K562 (cell line): ENCODE results near the gene MDC1. TPM values are rescaled to one million over a fixed set of nuclear protein-coding genes. Genes with fewer than 3 reads are reported as not detected.
A peak's percentile ranks its signal among the peaks of the same experiment; 100 is the strongest.

Experiments
- ATAC-seq: fragments of 200-7000 bp; cut with Tn5 transposase; 3 replicates; pipeline ENCODE4 v1.9.1; 2020; ENCODE audit warnings: moderate library complexity
- BruUV-seq: library from RNA; stranded (reverse); fragments of 400-500 nt; replicated peaks from 2 replicates; lab custom pipeline; 2021; lab: Mats Ljungman, UMichigan
- CTCF ChIA-PET: fragments of 300-600 bp; formaldehyde crosslinking; extraction: SDS; loops from one replicate; lab custom pipeline; 2021; ENCODE audit warnings: low intra/inter-chr PET ratio; lab: Yijun Ruan, JAX
- POLR2A ChIA-PET: fragments of 300-600, 350-650 bp; sonication (Branson Sonifier 250); formaldehyde crosslinking; extraction: SDS; loops from one replicate; lab custom pipeline; 2021; ENCODE audit warnings: antibody characterized with exemption, inconsistent platforms; lab: Yijun Ruan, JAX
- DNase-seq, 4 experiments: peaks; one replicate each; pipeline versions ENCODE4 v3.0.0 to v3.0.0-alpha.2; 2011 to 2018; ENCODE audit warnings: low spot score in 3 of 4, mixed read lengths in 3 of 4; ENCODE audit errors: extremely low read depth in 1 of 4
- FAIRE-seq: peaks from 2 replicates; lab custom pipeline; 2011; peaks lifted over from hg19 to GRCh38; lab: Jason Lieb, UNC
- H2AFZ ChIP-seq: 2 replicates; pipeline ENCODE4 v1.6.0; 2011; ENCODE audit warnings: low read depth, low read length, control low read depth, inconsistent platforms
- H3K27ac ChIP-seq: fragments of 200-600 bp; 3 replicates; pipeline ENCODE4 v1.8.0; 2011; ENCODE audit warnings: low read depth, mild to moderate bottlenecking, control low read depth, inconsistent platforms, low read length, moderate library complexity, mixed read lengths; ENCODE audit errors: extremely low read depth
- H3K27me3 ChIP-seq, 2 experiments: fragments of 300-600 bp in 1 of 2; 2 replicates in 1 of 2; 3 replicates in 1 of 2; pipeline versions ENCODE4 v1.6.0 to v1.8.0; 2011; ENCODE audit warnings: inconsistent platforms in 2 of 2, low read length in 2 of 2, mild to moderate bottlenecking in 1 of 2, mixed read lengths in 1 of 2, moderate library complexity in 1 of 2; ENCODE audit not compliant: control insufficient read depth in 2 of 2, insufficient read depth in 2 of 2
- H3K36me3 ChIP-seq: fragments of 300-600 bp; 3 replicates; pipeline ENCODE4 v1.8.0; 2011; ENCODE audit warnings: mild to moderate bottlenecking, low read length, inconsistent platforms; ENCODE audit not compliant: control insufficient read depth, insufficient read depth
- H3K4me1 ChIP-seq, 2 experiments: fragments of 200-600 bp in 1 of 2; replicated peaks in 1 of 2; 2 replicates in 1 of 2; 3 replicates in 1 of 2; pipeline versions ENCODE4 v1.5.1 to v1.8.0; 2011; ENCODE audit warnings: inconsistent platforms in 2 of 2, low read length in 2 of 2, mild to moderate bottlenecking in 1 of 2, mixed read lengths in 1 of 2, moderate library complexity in 1 of 2; ENCODE audit not compliant: control insufficient read depth in 2 of 2, insufficient read depth in 2 of 2
- H3K4me2 ChIP-seq: 2 replicates; pipeline ENCODE4 v1.6.1; 2011; ENCODE audit warnings: low read length, control low read depth, inconsistent platforms, mixed read lengths; ENCODE audit not compliant: insufficient read depth
- H3K4me3 ChIP-seq: fragments of 200-600 bp; sonication (generic), shearing (Covaris generic); 2 replicates; pipeline ENCODE4 v1.5.1; 2016; ENCODE audit warnings: control low read depth, inconsistent platforms
- H3K79me2 ChIP-seq: fragments of 200-600 bp; 3 replicates; pipeline ENCODE4 v1.8.0; 2011; ENCODE audit warnings: low read length, inconsistent platforms; ENCODE audit not compliant: control insufficient read depth, insufficient read depth
- H3K9ac ChIP-seq, 2 experiments: 2 replicates each; pipeline versions ENCODE4 v1.6.0 to v1.6.1; 2011; ENCODE audit warnings: low read depth in 2 of 2, low read length in 2 of 2, control low read depth in 1 of 2, inconsistent platforms in 1 of 2, mild to moderate bottlenecking in 1 of 2, mixed read lengths in 1 of 2; ENCODE audit not compliant: insufficient read depth in 1 of 2
- H3K9me1 ChIP-seq: one replicate; pipeline ENCODE4 v1.6.0; 2011; ENCODE audit warnings: inconsistent platforms, mild to moderate bottlenecking, low read length, moderate library complexity; ENCODE audit not compliant: control insufficient read depth, insufficient read depth
- H3K9me3 ChIP-seq: replicated peaks from 2 replicates; pipeline ENCODE4 v1.5.1; 2011; ENCODE audit warnings: low read depth, low read length, inconsistent platforms; ENCODE audit not compliant: control insufficient read depth, insufficient read depth
- H4K20me1 ChIP-seq: replicated peaks from 2 replicates; pipeline ENCODE4 v1.6.1; 2011; ENCODE audit warnings: low read length, inconsistent platforms, mixed read lengths; ENCODE audit not compliant: control insufficient read depth, insufficient read depth
- RAD21 ChIP-seq, 2 experiments: fragments of 250-450 bp in 1 of 2; fragments of 450-650 bp in 1 of 2; sonication (Bioruptor Pico) in 1 of 2; formaldehyde crosslinking in 1 of 2; IDR thresholded peaks in 1 of 2; conservative IDR thresholded peaks in 1 of 2; 2 replicates each; pipeline versions ENCODE4 v1.4.0 to v1.8.0; 2020 to 2022; ENCODE audit warnings: mild to moderate bottlenecking in 2 of 2, moderate library complexity in 1 of 2
- ZNF232 ChIP-seq: sonication (generic); formaldehyde crosslinking; IDR thresholded peaks from 2 replicates; pipeline ENCODE4 v1.8.0; 2022; ENCODE audit warnings: mild to moderate bottlenecking, missing genetic modification reagents
- WGBS: fragments of 100-300 bp; shearing (Covaris generic); methylation state at CpG from one replicate; pipeline ENCODE4 v1.1.6; 2016; ENCODE audit warnings: low coverage, mixed read lengths; ENCODE audit not compliant: insufficient coverage; ENCODE audit errors: missing lambda C conversion rate; 5-methylcytosine and 5-hydroxymethylcytosine counted together
- in situ Hi-C: fragments of 300-500 bp; cut with MboI; formaldehyde crosslinking; loops from 4 replicates; pipeline ENCODE4 v1.15.0; 2018; ENCODE audit warnings: inconsistent platforms, mixed read lengths
- intact Hi-C: fragments of 100-400 bp; cut with micrococcal nuclease; formaldehyde crosslinking; loops from 2 replicates; pipeline ENCODE4 v1.14.2; 2022
- polyA plus RNA-seq, 8 experiments: library from polyadenylated mRNA; depleted of rRNA in 4 of 8; stranded (reverse) in 5 of 8; unstranded in 3 of 8; fragments of >200 nt; fragmentation: Nextera tagmentation in 2 of 8; fragmentation: Illumina TruSeq in 1 of 8; extraction: Ambion mirVana in 2 of 8; extraction: Trizol in 1 of 8; gene quantifications; 2 replicates each; pipeline versions ENCODE4 v1.2.1 to v1.2.3, GENCODE V29; 2011 to 2014; ENCODE audit warnings: inconsistent platforms in 1 of 8, missing spikeins in 1 of 8
- total RNA-seq, 7 experiments: library from RNA; depleted of rRNA in 6 of 7; stranded (reverse); fragments of >200 nt in 6 of 7; fragmentation: Illumina TruSeq in 2 of 7; extraction: Trizol in 2 of 7; gene quantifications; 2 replicates each; pipeline versions ENCODE4 v1.2.1 to v1.2.3, GENCODE V29; 2011 to 2021; ENCODE audit warnings: low replicate concordance in 1 of 7
- TF ChIP-seq, protein P1 (sequence below): fragments of 450-650 bp; IDR thresholded peaks from 2 replicates; pipeline ENCODE4 v1.6.1; 2014; ENCODE audit warnings: low read depth, mild to moderate bottlenecking, moderate library complexity, borderline replicate concordance
- TF ChIP-seq, protein P2 (sequence below): fragments of 450-650 bp; formaldehyde crosslinking; IDR thresholded peaks from 2 replicates; pipeline ENCODE4 v1.4.0; 2020; ENCODE audit warnings: mild to moderate bottlenecking, mixed read lengths
- TF ChIP-seq, protein P3 (sequence below): fragments of 450-650 bp; IDR thresholded peaks from 2 replicates; pipeline ENCODE4 v1.7.1; 2018; ENCODE audit warnings: mild to moderate bottlenecking, low read depth; ENCODE audit not compliant: partially characterized antibody
- TF ChIP-seq, protein P4 (sequence below): fragments of 450-650 bp; formaldehyde crosslinking; IDR thresholded peaks from 2 replicates; pipeline ENCODE4 v1.4.0; 2022; ENCODE audit warnings: missing genetic modification characterization

The MDC1 gene
- total and polyA plus RNA-seq, 9 of the 15 experiments (the other 6 are each of a cell fraction or from before 2014, with no cell fraction given), result 8.2 to 114 (median 20.0) TPM

DNA sequence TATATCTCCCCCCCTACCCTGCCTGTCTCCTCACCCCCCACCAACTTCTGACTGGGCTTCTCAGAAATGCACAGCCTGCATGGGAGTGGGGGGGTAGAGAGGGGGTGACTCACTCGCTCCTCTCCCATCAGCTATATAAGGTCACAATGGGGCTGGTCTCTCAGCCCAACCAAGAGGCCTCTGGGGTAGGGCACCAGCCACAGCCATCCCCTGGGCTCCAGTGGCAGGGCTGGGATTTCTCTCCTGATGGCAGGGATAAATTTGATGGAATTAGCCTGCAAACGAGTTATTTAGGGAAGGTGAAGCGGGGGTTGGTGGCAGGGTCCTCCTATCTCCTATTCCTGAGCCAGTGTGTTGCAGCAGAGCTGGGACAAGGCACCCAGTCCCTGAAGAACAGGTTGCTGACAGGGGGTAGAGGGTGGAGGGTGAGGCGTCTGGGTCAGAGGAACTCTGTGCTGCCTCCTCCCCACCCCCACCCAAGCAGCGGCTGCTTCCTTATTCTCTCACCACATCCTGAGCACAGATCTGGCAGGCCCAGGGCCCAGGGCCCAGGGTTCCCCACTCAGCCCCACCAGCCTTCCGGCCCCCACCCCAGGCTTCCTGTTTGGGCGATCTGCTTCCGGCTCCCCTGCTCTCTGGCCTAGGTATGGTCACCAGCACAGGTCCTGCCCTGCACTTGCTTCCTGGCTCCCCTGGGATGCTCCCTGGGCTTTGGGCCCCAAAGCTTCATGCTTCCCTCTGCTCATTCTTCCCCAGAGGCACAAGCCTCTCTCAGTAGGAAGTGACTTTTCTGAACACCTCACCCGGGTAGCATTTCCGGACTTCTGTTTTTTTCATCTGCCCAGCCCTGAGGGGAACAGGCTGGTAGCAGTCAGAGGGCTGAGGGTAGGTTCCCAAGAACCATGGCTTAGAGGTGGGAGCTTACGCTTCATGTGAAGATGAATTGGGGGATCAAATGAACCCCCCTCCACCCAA lies 34.7 kb downstream of the MDC1 start (continued):
- TF ChIP-seq, protein P1, sequence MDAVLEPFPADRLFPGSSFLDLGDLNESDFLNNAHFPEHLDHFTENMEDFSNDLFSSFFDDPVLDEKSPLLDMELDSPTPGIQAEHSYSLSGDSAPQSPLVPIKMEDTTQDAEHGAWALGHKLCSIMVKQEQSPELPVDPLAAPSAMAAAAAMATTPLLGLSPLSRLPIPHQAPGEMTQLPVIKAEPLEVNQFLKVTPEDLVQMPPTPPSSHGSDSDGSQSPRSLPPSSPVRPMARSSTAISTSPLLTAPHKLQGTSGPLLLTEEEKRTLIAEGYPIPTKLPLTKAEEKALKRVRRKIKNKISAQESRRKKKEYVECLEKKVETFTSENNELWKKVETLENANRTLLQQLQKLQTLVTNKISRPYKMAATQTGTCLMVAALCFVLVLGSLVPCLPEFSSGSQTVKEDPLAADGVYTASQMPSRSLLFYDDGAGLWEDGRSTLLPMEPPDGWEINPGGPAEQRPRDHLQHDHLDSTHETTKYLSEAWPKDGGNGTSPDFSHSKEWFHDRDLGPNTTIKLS, result no peak; the same call in 1 of the 2 replicates
- 0 out of 2 replicates have a peak, but pooled peaks have one; percentile 59 for TF ChIP-seq ZNF232

DNA sequence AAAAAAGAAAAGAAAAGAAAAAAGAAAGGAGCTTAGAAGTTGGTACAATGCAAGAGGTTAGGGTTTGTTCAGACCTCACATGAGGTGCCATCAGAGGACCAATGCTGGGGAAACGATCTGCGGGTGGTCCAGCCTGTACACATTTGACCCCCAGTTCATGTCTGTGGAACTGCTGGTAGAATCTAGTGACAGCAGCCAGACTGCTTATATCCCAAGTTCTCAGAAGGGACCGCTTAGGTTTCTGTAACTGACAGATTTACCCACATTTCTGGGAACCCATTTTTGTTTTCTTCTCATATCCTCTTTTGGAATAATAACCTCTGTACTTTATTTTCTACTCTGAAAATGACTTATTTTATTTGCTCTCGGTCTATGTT lies 35.3 kb downstream of the MDC1 start:
- DNase-seq (no peak), ATAC-seq (no peak), FAIRE-seq (no peak)
- WGBS, result 7% methylated on average over 4 of the region's 4 CpGs
- Histone ChIP-seq H3K79me2 (peaks cover 80% of the 10 kb centered on the region), H3K36me3 (peaks cover 38% of the 10 kb centered on the region), H3K4me2 (peak overlapping the region; percentile 97), H3K4me3 (peak overlapping the region; percentile 81), H3K9ac (peak overlapping the region; percentile 76 to 81; a peak in 3 of 4 replicates), H4K20me1 (no peaks in the 10 kb centered on the region; the same call in 1 of the 2 replicates), H3K9me3 (no peaks in the 10 kb centered on the region), H3K9me1 (no peaks in the 10 kb centered on the region), H3K27me3 (no peaks in the 10 kb centered on the region), H3K4me1 (peaks cover 41 to 73% of the 10 kb centered on the region in 2 experiments), H2AFZ (no peak overlapping the region), H3K27ac (peak overlapping the region; percentile 88)
- POLR2A ChIA-PET, result interaction anchor here (0.6 to 7.0 kb wide), 11 partner anchors 9 to 274 kb away, joined by 3 to 118 read pairs (median 4); partner anchors contain the start of genes DHX16, MDC1, MRPS18B and NRM
- in situ Hi-C loops, result no loop called here
- CTCF ChIA-PET, result interaction anchor here (6.1 kb wide), 1 partner anchor 40 kb away, joined by 92 read pairs; the partner anchor contains the start of gene TUBB
- intact Hi-C loops, result loop anchor here (1.0 to 10.0 kb wide), 3 partner anchors 36 to 406 kb away; partner anchors contain the start of gene MDC1
- BruUV-seq, result no TSS peak
- TF ChIP-seq, protein P2, sequence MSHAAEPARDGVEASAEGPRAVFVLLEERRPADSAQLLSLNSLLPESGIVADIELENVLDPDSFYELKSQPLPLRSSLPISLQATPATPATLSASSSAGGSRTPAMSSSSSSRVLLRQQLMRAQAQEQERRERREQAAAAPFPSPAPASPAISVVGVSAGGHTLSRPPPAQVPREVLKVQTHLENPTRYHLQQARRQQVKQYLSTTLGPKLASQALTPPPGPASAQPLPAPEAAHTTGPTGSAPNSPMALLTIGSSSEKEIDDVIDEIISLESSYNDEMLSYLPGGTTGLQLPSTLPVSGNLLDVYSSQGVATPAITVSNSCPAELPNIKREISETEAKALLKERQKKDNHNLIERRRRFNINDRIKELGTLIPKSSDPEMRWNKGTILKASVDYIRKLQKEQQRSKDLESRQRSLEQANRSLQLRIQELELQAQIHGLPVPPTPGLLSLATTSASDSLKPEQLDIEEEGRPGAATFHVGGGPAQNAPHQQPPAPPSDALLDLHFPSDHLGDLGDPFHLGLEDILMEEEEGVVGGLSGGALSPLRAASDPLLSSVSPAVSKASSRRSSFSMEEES (CRISPR knock-in tag), result no peak
- TF ChIP-seq, protein P3, sequence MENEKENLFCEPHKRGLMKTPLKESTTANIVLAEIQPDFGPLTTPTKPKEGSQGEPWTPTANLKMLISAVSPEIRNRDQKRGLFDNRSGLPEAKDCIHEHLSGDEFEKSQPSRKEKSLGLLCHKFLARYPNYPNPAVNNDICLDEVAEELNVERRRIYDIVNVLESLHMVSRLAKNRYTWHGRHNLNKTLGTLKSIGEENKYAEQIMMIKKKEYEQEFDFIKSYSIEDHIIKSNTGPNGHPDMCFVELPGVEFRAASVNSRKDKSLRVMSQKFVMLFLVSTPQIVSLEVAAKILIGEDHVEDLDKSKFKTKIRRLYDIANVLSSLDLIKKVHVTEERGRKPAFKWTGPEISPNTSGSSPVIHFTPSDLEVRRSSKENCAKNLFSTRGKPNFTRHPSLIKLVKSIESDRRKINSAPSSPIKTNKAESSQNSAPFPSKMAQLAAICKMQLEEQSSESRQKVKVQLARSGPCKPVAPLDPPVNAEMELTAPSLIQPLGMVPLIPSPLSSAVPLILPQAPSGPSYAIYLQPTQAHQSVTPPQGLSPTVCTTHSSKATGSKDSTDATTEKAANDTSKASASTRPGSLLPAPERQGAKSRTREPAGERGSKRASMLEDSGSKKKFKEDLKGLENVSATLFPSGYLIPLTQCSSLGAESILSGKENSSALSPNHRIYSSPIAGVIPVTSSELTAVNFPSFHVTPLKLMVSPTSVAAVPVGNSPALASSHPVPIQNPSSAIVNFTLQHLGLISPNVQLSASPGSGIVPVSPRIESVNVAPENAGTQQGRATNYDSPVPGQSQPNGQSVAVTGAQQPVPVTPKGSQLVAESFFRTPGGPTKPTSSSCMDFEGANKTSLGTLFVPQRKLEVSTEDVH, result peak; percentile 7
- TF ChIP-seq, protein P4, sequence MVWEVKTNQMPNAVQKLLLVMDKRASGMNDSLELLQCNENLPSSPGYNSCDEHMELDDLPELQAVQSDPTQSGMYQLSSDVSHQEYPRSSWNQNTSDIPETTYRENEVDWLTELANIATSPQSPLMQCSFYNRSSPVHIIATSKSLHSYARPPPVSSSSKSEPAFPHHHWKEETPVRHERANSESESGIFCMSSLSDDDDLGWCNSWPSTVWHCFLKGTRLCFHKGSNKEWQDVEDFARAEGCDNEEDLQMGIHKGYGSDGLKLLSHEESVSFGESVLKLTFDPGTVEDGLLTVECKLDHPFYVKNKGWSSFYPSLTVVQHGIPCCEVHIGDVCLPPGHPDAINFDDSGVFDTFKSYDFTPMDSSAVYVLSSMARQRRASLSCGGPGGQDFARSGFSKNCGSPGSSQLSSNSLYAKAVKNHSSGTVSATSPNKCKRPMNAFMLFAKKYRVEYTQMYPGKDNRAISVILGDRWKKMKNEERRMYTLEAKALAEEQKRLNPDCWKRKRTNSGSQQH (CRISPR knock-in tag), result 0 out of 2 replicates have a peak, but pooled peaks have one; percentile 11
- TF ChIP-seq RAD21 (CRISPR knock-in tag; conservative IDR thresholded peaks at IDR 0.05 in 1 of 2, IDR thresholded peaks at IDR 0.05 in 1 of 2), result no peak
